ENCODE data around the gene UBE2J1. TPM values are rescaled to one million over a fixed set of nuclear protein-coding genes. Genes with fewer than 3 reads are reported as not detected.
"Not testable (repeated sequence)": the region's sequence is repeated elsewhere in the genome, so short reads cannot be mapped to it uniquely, and the experiment has no call there.

UBE2J1 gene, protein sequence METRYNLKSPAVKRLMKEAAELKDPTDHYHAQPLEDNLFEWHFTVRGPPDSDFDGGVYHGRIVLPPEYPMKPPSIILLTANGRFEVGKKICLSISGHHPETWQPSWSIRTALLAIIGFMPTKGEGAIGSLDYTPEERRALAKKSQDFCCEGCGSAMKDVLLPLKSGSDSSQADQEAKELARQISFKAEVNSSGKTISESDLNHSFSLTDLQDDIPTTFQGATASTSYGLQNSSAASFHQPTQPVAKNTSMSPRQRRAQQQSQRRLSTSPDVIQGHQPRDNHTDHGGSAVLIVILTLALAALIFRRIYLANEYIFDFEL
- total RNA-seq, result 10 to 100 TPM; 32.1 to 57.2 TPM

DNA sequence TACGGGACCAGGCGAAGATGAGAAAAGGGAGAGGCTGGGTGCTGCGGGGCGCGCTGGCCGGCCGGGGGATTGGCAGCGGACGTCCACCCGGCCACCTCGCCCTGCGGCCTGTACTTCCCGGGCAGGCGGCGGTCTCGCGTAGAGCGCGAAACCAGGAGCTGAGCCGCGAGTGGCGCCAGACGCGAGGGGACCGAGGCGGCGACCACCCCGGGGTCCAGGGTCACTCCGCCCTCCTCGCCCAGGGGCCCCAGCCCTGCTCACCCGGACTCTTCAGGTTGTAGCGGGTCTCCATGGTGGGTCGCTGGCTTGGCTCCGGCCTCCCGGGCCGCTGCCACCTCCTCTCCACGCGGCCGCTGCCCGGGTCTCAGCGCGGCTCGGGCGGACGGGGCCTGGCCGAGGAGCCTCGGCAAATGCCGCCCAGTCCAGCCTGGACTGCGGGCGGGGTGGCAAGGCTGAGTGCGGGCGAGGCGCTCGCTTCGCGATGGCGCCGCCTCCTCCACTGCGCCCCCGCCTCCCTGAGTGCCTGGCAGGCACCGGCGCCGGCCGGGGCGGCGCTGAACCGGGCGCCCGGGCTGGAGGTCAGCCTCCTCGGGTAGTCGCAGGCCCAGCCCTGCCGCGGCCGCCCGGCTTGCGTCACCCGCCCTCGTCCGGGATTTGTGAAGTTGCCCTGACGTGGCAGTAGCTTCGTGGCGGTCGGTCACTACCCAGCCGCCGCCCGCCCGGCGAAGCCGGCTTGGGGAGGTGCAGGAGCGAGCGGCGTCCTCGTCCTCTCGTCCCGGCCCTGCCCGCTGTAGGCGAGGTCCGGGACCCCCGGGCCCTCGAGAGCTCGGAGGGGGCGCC is at the start of gene UBE2J1:
UBE2J1 (minus strand) TSS at position 445 of the 840 bp plus-strand sequence; CDS start at position 292, 153 bp downstream.
- TF ChIP-seq, protein P1, sequence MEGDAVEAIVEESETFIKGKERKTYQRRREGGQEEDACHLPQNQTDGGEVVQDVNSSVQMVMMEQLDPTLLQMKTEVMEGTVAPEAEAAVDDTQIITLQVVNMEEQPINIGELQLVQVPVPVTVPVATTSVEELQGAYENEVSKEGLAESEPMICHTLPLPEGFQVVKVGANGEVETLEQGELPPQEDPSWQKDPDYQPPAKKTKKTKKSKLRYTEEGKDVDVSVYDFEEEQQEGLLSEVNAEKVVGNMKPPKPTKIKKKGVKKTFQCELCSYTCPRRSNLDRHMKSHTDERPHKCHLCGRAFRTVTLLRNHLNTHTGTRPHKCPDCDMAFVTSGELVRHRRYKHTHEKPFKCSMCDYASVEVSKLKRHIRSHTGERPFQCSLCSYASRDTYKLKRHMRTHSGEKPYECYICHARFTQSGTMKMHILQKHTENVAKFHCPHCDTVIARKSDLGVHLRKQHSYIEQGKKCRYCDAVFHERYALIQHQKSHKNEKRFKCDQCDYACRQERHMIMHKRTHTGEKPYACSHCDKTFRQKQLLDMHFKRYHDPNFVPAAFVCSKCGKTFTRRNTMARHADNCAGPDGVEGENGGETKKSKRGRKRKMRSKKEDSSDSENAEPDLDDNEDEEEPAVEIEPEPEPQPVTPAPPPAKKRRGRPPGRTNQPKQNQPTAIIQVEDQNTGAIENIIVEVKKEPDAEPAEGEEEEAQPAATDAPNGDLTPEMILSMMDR (IDR thresholded peaks at IDR 0.05), result no peak
- peak within 1 kb of the TSS; percentile 86 for H3K4me3 ChIP-seq
- H3K4me1 ChIP-seq, result no peaks in the 10 kb centered on the region
- intact Hi-C loops (cut with DNase I), result no loop called here
- DNase-seq, result peak; percentile 94
- H3K27me3 ChIP-seq, result no peaks in the 10 kb centered on the region
- H3K9me3 ChIP-seq, result no peaks in the 10 kb centered on the region
- peak within 1 kb of the TSS; percentile 91 to 99 for H3K9ac ChIP-seq (ENCODE audit: low read depth in 2 of 2, low read length in 2 of 2)
- H3K36me3 ChIP-seq, result no peaks in the 10 kb centered on the region
- peak within 1 kb of the TSS; percentile 99 for H3K27ac ChIP-seq

DNA sequence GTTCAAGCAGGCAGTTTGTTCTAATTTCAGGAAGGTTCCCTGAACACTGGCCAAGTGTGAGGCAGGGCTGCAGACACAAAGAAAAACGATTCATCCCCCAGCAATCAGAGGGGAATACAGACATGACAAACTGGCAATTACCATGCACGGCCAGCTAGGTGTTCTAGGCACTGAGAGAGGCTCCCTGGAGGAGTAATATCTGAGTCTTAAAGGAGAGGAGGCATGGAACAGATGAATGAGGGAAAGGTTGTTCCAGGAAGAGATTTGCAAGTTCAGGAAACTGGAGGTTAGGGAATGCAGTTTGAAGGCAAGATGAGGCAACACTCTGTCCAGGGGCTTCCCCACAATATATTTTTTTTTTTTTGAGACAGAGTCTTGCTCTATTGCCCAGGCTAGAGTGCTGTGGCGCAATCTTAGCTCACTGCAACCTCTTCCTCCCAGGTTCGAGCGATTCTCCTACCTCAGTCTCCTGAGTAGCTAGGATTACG is 48.4 kb upstream of the UBE2J1 start:
- Histone ChIP-seq H3K4me1 (no peaks in the 10 kb centered on the region), H3K27me3 (no peaks in the 10 kb centered on the region), H3K9me3 (no peaks in the 10 kb centered on the region), H3K9ac (ENCODE audit: low read depth in 2 of 2, low read length in 2 of 2) (no peak overlapping the region), H3K36me3 (no peaks in the 10 kb centered on the region), H3K27ac (no peak overlapping the region), H3K4me3 (no peak overlapping the region)
- no peak for DNase-seq
- TF ChIP-seq, protein P1 (IDR thresholded peaks at IDR 0.05), result no peak
- intact Hi-C loops (cut with DNase I), result no loop called here

DNA sequence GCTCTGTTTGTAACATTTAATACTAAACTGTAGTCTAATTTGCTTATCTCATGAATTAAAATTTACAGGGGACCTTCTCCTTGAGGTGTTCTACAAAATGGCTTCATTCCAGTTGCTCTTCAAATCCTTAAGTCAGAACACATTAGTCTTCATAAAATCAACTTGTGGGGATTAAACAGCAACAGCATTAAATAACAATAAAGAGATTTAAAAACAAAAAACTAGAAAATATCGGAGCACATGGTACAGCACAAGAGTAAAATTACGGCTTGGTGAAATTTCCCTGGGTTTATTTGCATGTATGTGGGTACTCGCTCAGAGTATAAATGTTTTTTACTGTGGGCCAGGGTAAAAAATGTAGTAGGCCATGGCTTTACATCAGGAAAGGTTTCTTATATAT is 47.5 kb upstream of the UBE2J1 start:
- no peak overlapping the region for H3K9ac ChIP-seq (ENCODE audit: low read depth in 2 of 2, low read length in 2 of 2)
- H3K4me1 ChIP-seq, result no peaks in the 10 kb centered on the region
- intact Hi-C loops (cut with DNase I), result no loop called here
- H3K9me3 ChIP-seq, result no peaks in the 10 kb centered on the region
- TF ChIP-seq, protein P1 (IDR thresholded peaks at IDR 0.05), result no peak
- DNase-seq, result no peak
- no peak overlapping the region for H3K4me3 ChIP-seq
- no peak overlapping the region for H3K27ac ChIP-seq
- no peaks in the 10 kb centered on the region for H3K27me3 ChIP-seq
- H3K36me3 ChIP-seq, result no peaks in the 10 kb centered on the region

DNA sequence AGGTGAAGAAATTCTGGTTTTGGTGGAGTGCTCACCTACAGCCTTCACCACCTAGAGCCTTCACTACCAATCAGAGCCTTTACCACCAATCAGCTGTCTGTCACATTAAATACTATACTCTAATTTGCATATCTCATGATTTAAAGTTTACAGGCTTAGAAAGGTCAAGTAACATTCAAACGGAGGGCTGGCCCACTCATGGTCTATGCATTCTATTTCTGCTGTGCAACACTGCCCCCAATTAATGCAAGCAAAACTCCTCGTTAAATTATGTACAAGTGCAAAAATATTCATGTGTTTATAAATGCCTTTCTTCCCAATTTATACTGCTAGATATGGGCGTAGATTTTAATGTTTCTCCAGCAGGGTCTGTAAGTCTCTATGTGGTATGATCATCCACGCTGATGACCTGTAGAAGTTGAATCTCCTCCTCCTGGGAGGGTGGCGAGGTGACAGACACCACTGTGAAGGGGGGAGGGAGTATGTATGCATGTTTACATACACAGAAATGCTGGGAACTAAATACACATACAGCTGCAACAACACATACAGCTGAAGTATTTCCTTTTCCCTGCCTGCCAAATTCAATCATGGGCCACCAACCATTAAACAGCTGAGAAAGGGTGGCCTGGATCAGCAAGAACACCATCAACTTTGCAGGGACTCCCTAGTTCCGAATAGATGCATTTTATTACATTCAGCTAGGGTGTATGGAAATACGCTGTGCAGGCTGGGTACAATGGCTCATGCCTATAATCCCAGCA is 46.4 kb upstream of the UBE2J1 start:
- H3K36me3 ChIP-seq, result no peaks in the 10 kb centered on the region
- H3K9me3 ChIP-seq, result no peaks in the 10 kb centered on the region
- no peaks in the 10 kb centered on the region for H3K27me3 ChIP-seq
- TF ChIP-seq, protein P1 (IDR thresholded peaks at IDR 0.05), result no peak
- no peak for DNase-seq
- no peaks in the 10 kb centered on the region for H3K4me1 ChIP-seq
- no peak overlapping the region for H3K4me3 ChIP-seq
- H3K27ac ChIP-seq, result no peak overlapping the region
- intact Hi-C loops (cut with DNase I), result no loop called here
- H3K9ac ChIP-seq (ENCODE audit: low read depth in 2 of 2, low read length in 2 of 2), result no peak overlapping the region

DNA sequence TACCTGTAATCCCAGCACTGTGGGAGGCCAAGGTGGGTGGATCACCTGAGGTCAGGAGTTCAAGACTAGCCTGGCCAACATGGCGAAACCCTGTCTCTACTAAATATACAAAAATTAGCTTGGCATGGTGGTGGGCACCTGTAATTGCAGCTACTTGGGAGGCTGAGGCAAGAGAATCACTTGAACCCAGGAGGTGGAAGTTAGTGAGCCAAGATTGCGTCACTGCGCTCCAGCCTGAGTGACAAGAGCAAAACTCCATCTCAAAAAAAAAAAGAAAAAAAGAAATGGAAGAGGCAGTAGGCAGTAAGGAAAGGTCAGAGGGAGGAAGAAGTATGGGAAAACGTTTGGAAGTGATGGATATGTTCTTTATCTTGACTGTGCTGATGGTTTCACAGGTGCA is 45.4 kb upstream of the UBE2J1 start:
- H3K36me3 ChIP-seq; DNase-seq; H3K27ac ChIP-seq; intact Hi-C loops (cut with DNase I); H3K4me1 ChIP-seq; H3K9ac ChIP-seq (ENCODE audit: low read depth in 2 of 2, low read length in 2 of 2); H3K9me3 ChIP-seq; H3K4me3 ChIP-seq; H3K27me3 ChIP-seq: not testable (repeated sequence)
